Activated CD8-positive, alpha-beta memory T cell treated with anti-CD3 and anti-CD28 coated beads for 36 hours (primary cell): ENCODE measurements around the gene MATCAP1. TPM values are rescaled to one million over a fixed set of nuclear protein-coding genes. Genes with fewer than 3 reads are reported as not detected.

Source experiments
- CTCF ChIA-PET: fragments of 350-600 bp; sonication (Branson Sonifier 250); formaldehyde crosslinking; loops from one replicate; lab custom pipeline; 2021; ENCODE audit warnings: antibody characterized with exemption; lab: Charles Lee
- POLR2A ChIA-PET: fragments of 350-600 bp; sonication (Branson Sonifier 250); formaldehyde crosslinking; loops from one replicate; lab custom pipeline; 2021; ENCODE audit warnings: antibody characterized with exemption; lab: Charles Lee
- total RNA-seq, 2 experiments: library from RNA; stranded (reverse); gene quantifications; one replicate each; pipeline ENCODE4 v1.2.3, GENCODE V29; 2021

The MATCAP1 gene
- total RNA-seq, 2 experiments from 2014 or later: 18.6 to 22.4 TPM

DNA sequence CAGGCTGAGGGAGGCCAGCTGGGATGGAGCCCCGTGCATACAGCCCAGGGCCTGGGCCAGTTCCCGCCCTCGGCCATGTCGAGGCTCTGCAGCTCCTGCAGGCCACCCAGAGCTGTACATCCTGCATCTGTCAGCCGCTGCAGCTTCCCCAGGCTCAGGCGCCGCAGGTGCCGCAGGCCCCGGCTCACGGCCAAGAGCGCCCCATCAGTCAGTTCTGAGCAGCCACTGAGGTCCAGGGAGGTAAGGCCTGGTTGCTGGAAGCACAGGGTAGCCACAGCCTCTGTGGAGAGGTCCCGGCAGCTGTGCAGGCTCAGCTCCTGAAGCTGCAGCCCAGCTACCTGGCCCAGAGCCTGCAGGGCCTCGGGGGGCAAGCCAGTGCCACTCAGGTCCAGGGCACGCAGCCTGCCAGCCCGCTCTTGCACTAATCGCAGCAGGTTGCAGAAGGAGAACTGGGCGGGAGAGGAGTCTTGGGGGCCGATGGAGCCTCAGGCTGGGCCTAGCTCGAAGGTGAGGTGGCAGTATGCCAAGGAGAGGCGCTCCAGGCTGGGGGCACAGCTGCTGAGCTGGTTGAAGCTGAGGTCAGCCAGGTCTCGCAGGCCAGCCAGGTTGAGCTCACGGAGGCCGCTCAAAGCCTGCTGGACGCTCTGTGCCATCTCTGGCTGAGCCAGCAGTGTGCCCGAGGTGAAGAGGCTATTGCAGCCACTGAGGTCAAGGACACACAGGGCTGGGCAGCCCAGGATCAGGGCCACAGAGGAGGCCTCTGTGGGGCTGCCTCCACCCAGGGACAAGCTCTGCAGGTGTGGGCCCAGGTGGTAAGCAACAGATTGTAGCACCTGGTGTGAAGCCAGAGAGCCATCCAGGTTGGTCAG is 26.5 kb upstream of the MATCAP1 start:
- ChIA-PET CTCF (interaction anchor here (1.4 kb wide), 1 partner anchor 16 kb away, joined by 4 read pairs; the partner anchor contains the start of gene TMEM208), POLR2A (interaction anchor here (0.5 kb wide), 1 partner anchor 9 kb away, joined by 6 read pairs; no protein-coding TSS in a partner anchor)

DNA sequence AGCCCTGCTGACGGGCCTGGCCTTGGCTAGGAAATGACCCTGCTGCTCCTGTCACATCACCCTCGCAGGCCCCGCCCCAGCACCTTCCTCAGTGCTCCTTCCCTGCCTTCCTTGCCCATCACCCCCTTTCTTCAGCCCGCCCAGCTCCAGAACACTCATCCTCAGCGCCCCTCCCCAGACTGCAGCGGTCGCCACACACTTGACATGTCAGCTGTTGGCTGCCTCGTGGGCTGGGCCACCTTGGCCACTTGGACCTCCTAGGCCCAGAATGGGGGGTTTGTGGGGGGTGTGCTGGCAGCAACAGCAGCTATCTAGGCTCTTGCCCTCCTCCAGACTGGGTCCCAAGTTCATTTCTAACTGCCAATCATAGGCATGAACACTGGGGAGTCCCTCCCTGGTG is 25.8 kb upstream of the MATCAP1 start:
- POLR2A ChIA-PET: interaction anchor here (0.7 to 0.9 kb wide), 2 partner anchors 18 to 23 kb away, joined by 3 to 4 read pairs; partner anchors contain the start of gene TMEM208
- CTCF ChIA-PET: interaction anchor here (1.4 kb wide), 1 partner anchor 17 kb away, joined by 4 read pairs; the partner anchor contains the start of gene TMEM208

DNA sequence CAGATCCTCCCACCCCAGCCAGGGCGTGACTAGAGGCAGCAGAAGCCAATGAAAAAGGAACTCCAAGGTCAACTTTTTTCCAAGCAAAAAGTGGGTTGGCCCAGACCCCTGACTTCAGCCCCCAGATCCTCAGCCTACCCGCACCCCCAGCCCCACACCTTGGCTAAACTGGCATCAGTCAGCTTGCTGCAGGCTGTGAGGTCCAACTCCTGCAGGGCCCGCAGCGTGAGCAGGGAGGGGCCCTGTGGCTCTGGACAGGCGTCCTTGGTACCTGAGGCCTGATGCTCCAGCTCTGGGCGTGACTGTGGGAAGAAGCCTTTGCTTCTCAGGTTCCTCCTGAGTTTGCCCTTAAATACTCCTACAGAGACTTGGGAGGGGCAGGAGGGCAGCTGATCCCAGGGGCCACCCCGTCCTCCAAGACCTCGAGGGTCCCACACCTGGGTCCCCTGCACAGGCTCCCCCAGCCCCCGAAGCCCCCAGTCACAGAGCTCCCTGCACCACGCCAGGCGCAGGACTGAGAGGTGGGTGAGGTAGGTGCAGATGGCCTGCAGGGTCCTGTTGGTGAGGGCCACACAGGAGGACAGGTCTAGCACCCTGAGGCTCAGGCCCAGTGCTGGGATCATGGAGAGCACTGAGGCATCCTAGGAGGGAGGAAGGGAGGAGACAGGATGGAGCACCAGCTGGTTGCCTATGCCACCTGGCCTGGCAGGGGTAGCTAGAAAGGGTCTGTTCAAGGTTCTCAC is 24.6 kb upstream of the MATCAP1 start:
- ChIA-PET CTCF (interaction anchor here (0.6 to 1.4 kb wide), 2 partner anchors 10 to 281 kb away, joined by 3 to 7 read pairs; partner anchors contain the start of gene ELMO3), POLR2A (interaction anchor here (0.7 to 1.2 kb wide), 8 partner anchors 10 to 167 kb away, joined by 3 to 7 read pairs (median 4); partner anchors contain the start of gene TMEM208)

DNA sequence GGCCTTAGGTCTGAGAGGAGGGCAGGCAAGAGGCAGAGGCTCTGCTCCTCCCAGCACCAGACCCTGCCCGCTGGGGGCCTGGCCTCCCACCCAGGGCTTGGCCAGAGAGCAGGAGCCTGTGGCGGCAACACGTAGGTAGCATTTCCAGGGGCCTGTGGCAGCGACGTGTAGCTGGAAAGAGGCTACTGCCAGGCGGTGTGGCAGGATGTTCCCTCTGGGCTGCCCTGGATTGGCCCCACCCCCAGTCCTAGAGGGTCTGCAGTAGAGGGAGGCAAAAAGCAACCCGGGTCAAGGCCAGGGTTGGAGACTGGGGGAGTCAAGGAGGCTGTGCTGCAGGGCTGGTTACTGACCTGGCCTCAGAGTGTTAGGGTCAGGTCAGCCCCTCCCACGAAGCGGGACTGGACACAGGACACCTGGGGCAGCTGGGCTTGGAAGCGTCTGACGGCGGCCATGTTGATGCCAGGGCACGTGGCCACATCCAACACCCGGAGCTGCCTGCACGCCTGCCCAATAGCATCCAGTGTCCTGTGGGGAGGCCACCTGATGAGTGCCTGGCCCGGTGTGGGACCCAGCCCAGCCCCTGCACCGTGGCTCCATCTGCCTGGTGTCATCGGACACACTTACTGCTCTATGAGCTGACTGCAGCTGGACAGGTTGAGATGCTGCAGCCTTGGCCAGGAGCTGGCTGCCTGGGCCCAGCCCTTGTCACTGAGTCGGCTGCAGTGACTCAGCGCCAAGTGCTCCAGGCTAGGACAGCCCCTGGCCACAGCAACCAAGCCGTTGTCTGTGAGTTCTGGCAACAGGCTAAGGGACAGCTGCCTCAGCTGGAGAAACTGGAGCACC is 23.7 kb upstream of the MATCAP1 start:
- POLR2A ChIA-PET: interaction anchor here (0.7 to 1.1 kb wide), 4 partner anchors 9 to 79 kb away, joined by 3 to 5 read pairs (median 3); no protein-coding TSS in a partner anchor
- CTCF ChIA-PET: interaction anchor here (1.4 kb wide), 1 partner anchor 9 kb away, joined by 7 read pairs; the partner anchor contains the start of gene ELMO3

DNA sequence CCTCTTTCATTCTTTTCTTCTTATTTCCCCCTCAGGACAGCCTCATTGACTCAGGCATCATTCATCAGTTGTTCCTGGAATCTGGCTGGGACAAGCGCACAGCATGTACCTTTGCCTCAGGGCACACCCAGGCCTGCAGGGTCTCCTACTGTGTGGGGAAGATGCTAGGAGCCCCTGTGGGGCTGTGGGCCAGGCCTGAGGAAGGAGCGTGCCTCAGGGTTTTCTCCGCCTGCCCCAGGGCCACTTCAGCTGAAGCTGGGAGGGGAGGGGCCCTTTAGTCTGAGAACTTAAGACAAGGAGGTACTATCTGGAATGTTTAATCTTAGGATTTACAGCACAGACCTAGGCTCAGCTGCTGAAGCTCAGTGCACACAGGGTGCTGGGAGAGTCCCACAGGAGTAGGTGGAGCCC is 23.1 kb upstream of the MATCAP1 start:
- ChIA-PET POLR2A (no interaction called here), CTCF (interaction anchor here (0.5 kb wide), 1 partner anchor 17 kb away, joined by 3 read pairs; no protein-coding TSS in a partner anchor)

DNA sequence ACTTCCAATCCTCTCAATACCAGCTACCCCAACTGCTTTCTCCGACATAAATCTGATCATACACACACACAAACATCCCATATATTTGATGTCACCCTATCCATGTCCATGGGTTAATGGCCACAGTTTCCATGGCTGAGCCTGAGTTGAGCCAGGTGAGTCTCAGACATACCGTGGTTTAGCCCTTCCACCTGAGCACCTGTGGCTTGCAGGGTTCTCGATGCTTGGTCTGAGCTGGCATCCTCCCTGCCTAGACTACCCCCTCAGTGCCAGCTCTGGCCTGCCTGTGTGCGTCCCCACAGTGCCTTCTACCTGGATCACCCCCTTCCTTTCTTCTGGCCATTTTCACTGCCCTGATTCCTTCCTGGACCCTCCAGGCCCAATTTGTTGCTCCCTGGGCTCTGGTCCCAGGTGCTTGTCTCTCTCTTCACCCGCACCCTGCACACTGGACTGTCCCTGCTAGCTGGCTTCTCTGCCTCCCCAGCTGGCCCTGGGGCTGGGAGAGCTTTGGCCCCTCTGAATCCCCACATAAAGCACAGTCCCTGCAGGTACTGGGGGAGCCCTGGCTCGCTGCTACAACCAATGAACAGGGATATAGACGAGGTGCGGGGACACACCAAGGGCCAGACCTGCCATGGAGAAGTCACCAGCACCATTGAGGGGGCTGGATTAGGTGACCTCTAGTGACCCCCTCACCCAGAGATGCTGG is 22.5 kb upstream of the MATCAP1 start:
- ChIA-PET POLR2A (no interaction called here), CTCF (interaction anchor here (0.5 kb wide), 1 partner anchor 17 kb away, joined by 3 read pairs; no protein-coding TSS in a partner anchor)

DNA sequence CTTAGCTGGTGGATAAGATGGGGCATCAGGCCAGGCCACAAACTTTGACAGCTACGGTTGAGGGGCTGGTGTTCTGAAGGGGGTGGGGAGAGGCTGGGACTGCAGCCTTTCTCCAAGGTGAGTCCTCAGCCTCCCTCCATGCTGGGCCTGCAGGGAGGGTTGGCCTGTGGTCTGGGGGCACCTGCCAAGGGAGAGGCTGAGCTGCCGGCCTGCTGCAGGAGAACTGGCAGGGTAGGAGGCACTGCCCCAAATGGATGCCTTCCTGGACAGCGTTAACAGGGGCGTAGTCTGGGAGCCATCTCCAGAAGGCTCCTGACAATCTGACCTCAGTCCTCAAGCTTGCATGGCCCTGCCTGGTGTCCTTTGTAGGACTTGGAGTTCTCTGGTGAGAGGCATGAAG is 20.3 kb upstream of the MATCAP1 start:
- CTCF ChIA-PET: no interaction called here

DNA sequence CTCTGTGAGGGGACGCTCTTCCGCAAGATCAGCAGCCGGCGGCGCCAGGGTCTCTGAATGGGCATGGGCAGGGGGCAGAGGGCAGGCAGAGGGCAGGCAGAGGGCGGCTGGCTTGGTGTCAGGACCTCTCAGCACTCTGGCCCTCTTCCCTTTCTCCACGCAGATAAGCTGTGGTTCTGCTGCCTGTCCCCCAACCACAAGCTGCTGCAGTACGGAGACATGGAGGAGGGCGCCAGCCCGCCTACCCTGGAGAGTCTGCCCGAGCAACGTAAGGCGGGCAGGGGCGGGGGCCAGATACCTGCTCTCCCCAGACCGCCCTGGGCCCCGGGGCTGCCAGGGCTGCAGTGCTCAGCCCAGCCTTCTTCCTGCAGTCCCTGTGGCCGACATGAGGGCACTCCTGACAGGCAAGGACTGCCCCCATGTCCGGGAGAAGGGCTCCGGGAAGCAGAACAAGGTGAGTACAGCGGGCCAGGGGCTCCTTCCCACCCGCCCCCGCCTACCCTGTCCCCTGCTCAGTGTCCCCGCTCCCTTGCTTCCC is 19.3 kb upstream of the MATCAP1 start:
- CTCF ChIA-PET: no interaction called here
- POLR2A ChIA-PET: interaction anchor here (0.6 kb wide), 1 partner anchor 30 kb away, joined by 4 read pairs; no protein-coding TSS in a partner anchor

More for the DNA sequence above, 20.3 kb upstream of the MATCAP1 start:
- POLR2A ChIA-PET: no interaction called here

DNA sequence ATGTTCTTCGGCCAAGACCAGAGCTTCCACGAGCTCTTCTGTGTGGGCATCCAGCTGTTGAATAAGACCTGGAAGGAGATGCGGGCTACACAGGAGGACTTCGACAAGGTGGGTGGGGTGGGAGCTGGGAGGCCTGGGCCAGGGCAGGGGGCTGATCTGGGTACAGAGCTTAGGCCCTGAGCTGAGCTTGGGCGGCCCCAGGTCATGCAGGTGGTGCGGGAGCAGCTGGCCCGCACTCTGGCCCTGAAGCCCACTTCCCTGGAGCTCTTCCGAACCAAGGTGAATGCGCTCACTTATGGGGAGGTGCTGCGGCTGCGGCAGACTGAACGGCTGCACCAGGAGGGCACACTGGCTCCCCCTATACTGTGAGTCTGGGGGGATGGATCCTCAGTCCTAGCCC is 18.7 kb upstream of the MATCAP1 start:
- POLR2A ChIA-PET: interaction anchor here (0.6 kb wide), 1 partner anchor 30 kb away, joined by 4 read pairs; no protein-coding TSS in a partner anchor
- CTCF ChIA-PET: no interaction called here

DNA sequence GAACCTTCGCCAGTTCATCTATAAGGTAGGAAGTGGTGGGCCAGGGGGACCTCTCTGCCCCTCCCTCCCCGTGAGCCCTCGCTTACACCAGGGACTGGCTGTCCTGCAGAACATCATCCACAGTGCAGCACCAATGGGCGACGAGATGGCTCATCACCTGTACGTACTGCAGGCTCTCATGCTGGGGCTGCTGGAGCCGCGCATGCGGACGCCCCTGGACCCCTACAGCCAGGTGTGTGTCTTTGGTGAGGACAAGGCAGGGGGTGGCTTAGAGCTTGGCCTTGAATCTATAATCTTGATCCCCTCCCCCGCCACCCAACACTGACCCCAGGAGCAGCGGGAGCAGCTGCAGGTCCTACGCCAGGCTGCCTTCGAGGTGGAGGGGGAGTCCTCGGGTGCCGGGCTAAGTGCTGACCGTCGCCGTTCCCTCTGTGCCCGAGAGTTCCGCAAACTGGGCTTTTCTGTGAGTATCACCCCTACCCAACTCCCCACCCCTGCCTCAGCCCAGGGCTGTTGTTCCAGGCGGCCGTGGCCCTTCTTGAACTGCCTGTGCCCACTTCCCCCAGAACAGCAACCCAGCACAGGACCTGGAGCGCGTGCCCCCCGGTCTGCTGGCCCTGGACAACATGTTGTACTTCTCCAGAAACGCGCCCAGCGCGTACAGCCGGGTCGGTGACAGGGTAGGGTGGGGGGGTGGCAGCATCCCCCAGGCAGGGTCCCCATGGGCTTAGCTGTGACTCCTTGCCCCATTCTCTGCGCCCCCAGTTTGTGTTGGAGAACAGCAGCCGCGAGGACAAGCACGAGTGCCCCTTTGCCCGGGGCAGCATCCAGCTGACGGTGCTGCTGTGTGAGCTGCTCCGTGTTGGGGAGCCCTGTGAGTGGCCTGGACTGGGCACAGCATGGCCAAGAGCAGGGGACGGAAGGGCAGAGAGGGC is 17.9 kb upstream of the MATCAP1 start:
- CTCF ChIA-PET: interaction anchor here (1.2 kb wide), 1 partner anchor 9 kb away, joined by 3 read pairs; no protein-coding TSS in a partner anchor
- POLR2A ChIA-PET: no interaction called here

DNA sequence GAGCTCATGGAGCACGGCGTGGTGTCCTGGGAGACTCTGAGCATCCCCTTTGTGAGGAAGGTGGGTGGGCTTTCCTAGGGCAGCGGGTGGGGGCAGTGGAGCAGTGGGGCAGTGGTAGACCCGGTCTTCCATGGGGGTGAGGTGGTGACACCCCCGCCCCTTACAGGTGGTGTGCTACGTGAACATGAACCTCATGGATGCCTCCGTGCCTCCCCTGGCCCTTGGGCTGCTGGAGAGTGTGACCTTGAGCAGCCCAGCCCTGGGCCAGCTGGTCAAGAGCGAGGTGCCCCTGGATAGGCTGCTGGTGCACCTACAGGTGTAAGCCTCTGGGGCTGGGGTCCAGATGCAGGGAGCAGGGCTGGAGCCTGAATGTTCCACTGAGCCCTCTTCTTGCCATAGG is 16.7 kb upstream of the MATCAP1 start:
- POLR2A ChIA-PET: no interaction called here
- CTCF ChIA-PET: interaction anchor here (1.2 kb wide), 1 partner anchor 8 kb away, joined by 3 read pairs; no protein-coding TSS in a partner anchor

DNA sequence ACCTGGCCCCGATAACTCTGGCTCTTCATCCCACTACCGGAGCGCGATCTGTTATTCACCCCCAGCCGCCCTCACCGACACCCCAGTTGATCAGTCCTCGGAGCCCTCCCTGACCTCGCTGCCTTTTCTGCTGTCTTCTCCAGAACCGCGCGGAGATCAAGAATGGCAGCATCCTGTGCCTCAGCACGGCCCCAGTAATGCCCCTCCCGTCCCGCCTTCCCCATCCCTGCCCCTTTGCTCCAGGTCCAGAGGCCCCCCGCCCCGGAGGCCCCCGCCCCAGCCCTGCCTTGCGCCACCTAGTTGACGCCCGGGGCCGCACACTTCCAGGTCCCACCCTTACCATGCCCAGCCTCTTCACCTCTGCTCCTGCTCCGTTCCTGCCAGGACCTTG is 16.0 kb upstream of the MATCAP1 start:
- POLR2A ChIA-PET: no interaction called here
- CTCF ChIA-PET: interaction anchor here (1.5 kb wide), 1 partner anchor 249 kb away, joined by 3 read pairs; no protein-coding TSS in a partner anchor

DNA sequence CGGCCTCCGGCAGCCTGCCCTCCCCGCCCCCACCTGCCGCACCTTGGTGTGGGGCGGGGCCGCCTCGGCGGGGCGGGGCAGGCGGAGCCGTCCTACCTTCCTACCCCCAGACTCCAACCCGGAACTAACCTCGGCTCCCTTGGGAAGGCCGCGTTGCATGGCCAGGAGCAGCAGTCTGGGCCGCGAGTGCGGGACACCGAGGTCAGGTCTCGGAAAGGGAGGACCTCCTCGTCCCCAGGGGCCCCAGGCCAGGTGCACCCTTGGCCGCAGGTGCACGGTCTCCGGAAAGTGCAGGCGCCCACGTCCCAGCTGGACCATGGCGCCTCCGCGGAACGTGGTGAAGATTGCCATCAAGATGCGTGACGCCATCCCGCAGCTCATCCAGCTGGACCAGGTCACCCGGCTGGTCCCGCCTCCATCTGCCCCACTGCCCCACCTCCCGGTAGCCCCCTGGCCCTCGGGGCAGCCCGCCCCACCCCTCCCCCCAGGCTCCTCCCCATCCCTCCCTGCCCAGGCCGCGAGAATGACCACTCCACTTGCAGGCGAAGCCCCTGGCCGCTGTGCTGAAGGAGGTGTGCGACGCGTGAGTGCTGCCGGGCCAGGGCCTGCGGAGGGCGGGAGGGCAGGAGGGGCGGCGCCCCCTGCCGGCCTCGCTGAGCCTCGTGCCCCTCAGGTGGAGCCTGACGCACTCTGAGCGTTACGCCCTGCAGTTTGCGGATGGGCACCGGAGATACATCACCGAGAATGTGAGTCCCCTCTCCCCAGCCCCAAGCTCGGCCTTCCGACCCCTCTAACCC is 15.4 kb upstream of the MATCAP1 start, which contains the start of gene ELMO3:
TSS of gene ELMO3 (plus strand) at position 121 of the 797 bp plus-strand sequence. CDS start at position 317, 196 bp downstream.
- POLR2A ChIA-PET: no interaction called here

DNA sequence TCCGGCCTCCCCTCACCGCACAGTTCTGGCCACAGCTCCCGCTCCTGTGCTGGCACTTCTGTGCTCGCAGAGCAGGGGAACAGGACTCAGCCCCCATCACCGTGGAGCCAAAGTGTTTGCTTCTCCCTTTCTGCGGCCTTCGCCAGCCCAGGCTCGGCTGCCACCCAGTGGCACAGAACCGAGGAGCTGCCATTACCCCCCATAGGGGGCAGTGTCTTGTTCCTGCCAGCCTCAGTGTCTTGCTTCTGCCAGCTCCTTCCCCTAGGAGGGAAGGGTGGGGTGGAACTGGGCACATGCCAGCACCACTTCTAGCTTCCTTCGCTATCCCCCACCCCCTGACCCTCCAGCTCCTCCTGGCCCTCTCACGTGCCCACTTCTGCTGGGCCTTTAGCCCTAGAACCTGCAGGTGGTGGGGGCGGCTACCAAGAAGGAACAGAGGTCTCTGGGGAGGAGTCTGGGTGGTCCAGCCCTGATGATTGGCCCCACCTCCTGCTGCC is 14.5 kb upstream of the MATCAP1 start:
- ChIA-PET POLR2A (interaction anchor here (0.7 kb wide), 1 partner anchor 10 kb away, joined by 3 read pairs; no protein-coding TSS in a partner anchor), CTCF (interaction anchor here (0.8 to 2.1 kb wide), 7 partner anchors 10 to 251 kb away, joined by 3 to 7 read pairs (median 4); partner anchors contain the start of gene TMEM208)

More for the DNA sequence above, 15.4 kb upstream of the MATCAP1 start, which contains the start of gene ELMO3:
- CTCF ChIA-PET: interaction anchor here (1.5 to 2.1 kb wide), 2 partner anchors 9 to 250 kb away, joined by 3 to 7 read pairs; no protein-coding TSS in a partner anchor

DNA sequence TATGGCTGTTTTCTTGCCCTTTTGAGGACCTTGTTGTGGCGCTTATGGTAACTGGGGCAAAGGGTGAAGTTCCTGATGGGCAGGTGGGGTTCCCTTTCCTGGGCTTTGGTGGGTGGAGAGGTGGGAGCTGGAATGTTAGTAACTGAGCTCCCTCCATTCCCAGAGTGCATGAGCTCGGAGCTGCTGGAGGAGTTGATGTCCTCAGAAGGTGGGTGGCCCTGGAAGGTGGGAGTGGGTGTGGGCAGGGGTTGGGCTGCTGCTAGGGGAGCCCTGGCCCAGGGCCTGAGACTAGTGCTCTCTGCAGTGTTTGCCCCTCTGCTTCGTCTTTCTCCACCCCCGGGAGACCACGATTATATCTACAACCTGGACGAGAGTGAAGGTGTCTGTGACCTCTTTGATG is 13.9 kb upstream of the MATCAP1 start:
- CTCF ChIA-PET: interaction anchor here (0.7 to 2.1 kb wide), 7 partner anchors 10 to 42 kb away, joined by 3 to 7 read pairs (median 4); partner anchors contain the start of genes NOL3 and TMEM208
- POLR2A ChIA-PET: interaction anchor here (0.7 kb wide), 1 partner anchor 10 kb away, joined by 3 read pairs; no protein-coding TSS in a partner anchor
